GM23338 (cell line): Measurements from ENCODE around the gene AHCYL1. TPM values are rescaled to one million over a fixed set of nuclear protein-coding genes. Genes with fewer than 3 reads are reported as not detected.

Source experiments
- ATAC-seq: fragments of 200-7000 bp; cut with Tn5 transposase; 3 replicates; pipeline ENCODE4 v1.9.1; 2020
- DNase-seq: peaks from one replicate; pipeline ENCODE4 v3.0.0-alpha.2; 2015; ENCODE audit warnings: low spot score
- H2AFZ ChIP-seq: fragments of 200-600 bp; sonication (generic); 2 replicates; pipeline ENCODE4 v1.8.0; 2016; ENCODE audit warnings: antibody characterized with exemption, mild to moderate bottlenecking, moderate library complexity
- H3F3A ChIP-seq: fragments of 200-600 bp; sonication (generic); replicated peaks from 2 replicates; pipeline ENCODE4 v1.8.0; 2017; ENCODE audit warnings: antibody characterized with exemption, mixed run types, low read depth
- H3K27ac ChIP-seq: fragments of 200-600 bp; sonication (generic); 2 replicates; pipeline ENCODE4 v1.6.1; 2016; ENCODE audit warnings: low read depth
- H3K27me3 ChIP-seq: fragments of 200-600 bp; sonication (generic); 2 replicates; pipeline ENCODE4 v1.8.0; 2016; ENCODE audit warnings: mild to moderate bottlenecking, mixed run types, moderate library complexity; ENCODE audit not compliant: insufficient read depth
- H3K36me3 ChIP-seq: fragments of 200-600 bp; sonication (generic); 2 replicates; pipeline ENCODE4 v1.8.0; 2016; ENCODE audit warnings: mild to moderate bottlenecking; ENCODE audit not compliant: insufficient read depth
- H3K4me1 ChIP-seq: fragments of 200-600 bp; sonication (generic); 2 replicates; pipeline ENCODE4 v1.8.0; 2016; ENCODE audit warnings: mild to moderate bottlenecking, moderate library complexity; ENCODE audit not compliant: insufficient read depth
- H3K4me2 ChIP-seq: fragments of 200-600 bp; sonication (generic); 2 replicates; pipeline ENCODE4 v1.7.1; 2017; ENCODE audit warnings: mixed run types
- H3K4me3 ChIP-seq: fragments of 200-600 bp; sonication (generic); 2 replicates; pipeline ENCODE4 v1.6.1; 2016; ENCODE audit warnings: mixed run types
- H3K79me2 ChIP-seq: fragments of 200-600 bp; sonication (generic); replicated peaks from 2 replicates; pipeline ENCODE4 v1.8.0; 2017; ENCODE audit warnings: mild to moderate bottlenecking; ENCODE audit not compliant: insufficient read depth
- H3K9me2 ChIP-seq: fragments of 200-600 bp; sonication (generic); 2 replicates; pipeline ENCODE4 v1.8.0; 2017; ENCODE audit not compliant: insufficient read depth
- H4K20me1 ChIP-seq: fragments of 200-600 bp; sonication (generic); replicated peaks from 2 replicates; pipeline ENCODE4 v1.8.0; 2017; ENCODE audit warnings: mild to moderate bottlenecking; ENCODE audit not compliant: insufficient read depth
- H3K27ac Mint-ChIP-seq: 2 replicates; pipeline ENCODE4 v1.8.0; 2020; ENCODE audit warnings: inconsistent platforms, mild to moderate bottlenecking, moderate library complexity, mixed read lengths
- H3K27me3 Mint-ChIP-seq: 3 replicates; pipeline ENCODE4 v1.8.0; 2022; ENCODE audit warnings: low read depth, mild to moderate bottlenecking, moderate library complexity, mixed read lengths, inconsistent platforms; ENCODE audit not compliant: insufficient read depth, poor library complexity
- H3K36me3 Mint-ChIP-seq: 3 replicates; pipeline ENCODE4 v1.8.0; 2021; ENCODE audit warnings: low read depth, mild to moderate bottlenecking, inconsistent platforms, moderate library complexity, mixed read lengths
- H3K4me1 Mint-ChIP-seq: 3 replicates; pipeline ENCODE4 v1.8.0; 2020; ENCODE audit warnings: mild to moderate bottlenecking, inconsistent platforms, mixed read lengths
- H3K4me3 Mint-ChIP-seq: 3 replicates; pipeline ENCODE4 v1.8.0; 2021; ENCODE audit warnings: moderate library complexity, mild to moderate bottlenecking, inconsistent platforms, mixed read lengths
- H3K9me3 Mint-ChIP-seq: 3 replicates; pipeline ENCODE4 v1.8.0; 2020; ENCODE audit warnings: moderate library complexity, mild to moderate bottlenecking, inconsistent platforms, mixed read lengths
- EZH2 ChIP-seq: fragments of 200-600 bp; sonication (generic); IDR thresholded peaks from one replicate; pipeline ENCODE4 v1.8.0; 2017; ENCODE audit warnings: antibody characterized with exemption, mild to moderate bottlenecking, low read depth; ENCODE audit not compliant: unreplicated experiment
- EZH2phosphoT487 ChIP-seq: fragments of 200-600 bp; sonication (generic); IDR thresholded peaks from one replicate; pipeline ENCODE4 v1.8.1; 2018; ENCODE audit warnings: antibody characterized with exemption; ENCODE audit not compliant: unreplicated experiment
- JUNB ChIP-seq: IDR thresholded peaks from one replicate; pipeline ENCODE4 v1.6.1; 2016; ENCODE audit warnings: antibody characterized with exemption; ENCODE audit not compliant: unreplicated experiment
- NANOG ChIP-seq: IDR thresholded peaks from 2 replicates; pipeline ENCODE4 v1.6.1; 2016; ENCODE audit warnings: antibody characterized with exemption, borderline replicate concordance
- POLR2AphosphoS5 ChIP-seq: IDR thresholded peaks from 2 replicates; pipeline ENCODE4 v1.6.1; 2016; ENCODE audit warnings: antibody characterized with exemption, low read depth
- ZNF114 ChIP-seq: fragments of 250-450 bp; sonication (Bioruptor Pico); IDR thresholded peaks from 2 replicates; pipeline ENCODE4 v1.5.0; 2020; ENCODE audit warnings: mild to moderate bottlenecking, moderate library complexity
- ZNF331 ChIP-seq: fragments of 250-450 bp; sonication (Bioruptor Pico); IDR thresholded peaks from 2 replicates; pipeline ENCODE4 v1.5.0; 2020; ENCODE audit warnings: low read depth, mild to moderate bottlenecking, moderate library complexity
- polyA plus RNA-seq: library from polyadenylated mRNA; unstranded; fragments of >200 nt; fragmentation: Nextera tagmentation; extraction: Ambion mirVana; gene quantifications from 2 replicates; pipeline ENCODE4 v1.2.1, GENCODE V29; 2016
- total RNA-seq: library from RNA; depleted of rRNA; stranded (reverse); fragments of >200 nt; shearing (Covaris generic); gene quantifications from 2 replicates; pipeline ENCODE4 v1.2.3, GENCODE V29; 2014
- TF ChIP-seq, protein P1 (sequence below): fragments of 250-450 bp; sonication (Bioruptor Pico); IDR thresholded peaks from 2 replicates; pipeline ENCODE4 v1.5.0; 2020; ENCODE audit warnings: mild to moderate bottlenecking, moderate library complexity

Gene AHCYL1
- total and polyA plus RNA-seq, 2 experiments from 2014 or later = 63.3 to 70.0 TPM

DNA sequence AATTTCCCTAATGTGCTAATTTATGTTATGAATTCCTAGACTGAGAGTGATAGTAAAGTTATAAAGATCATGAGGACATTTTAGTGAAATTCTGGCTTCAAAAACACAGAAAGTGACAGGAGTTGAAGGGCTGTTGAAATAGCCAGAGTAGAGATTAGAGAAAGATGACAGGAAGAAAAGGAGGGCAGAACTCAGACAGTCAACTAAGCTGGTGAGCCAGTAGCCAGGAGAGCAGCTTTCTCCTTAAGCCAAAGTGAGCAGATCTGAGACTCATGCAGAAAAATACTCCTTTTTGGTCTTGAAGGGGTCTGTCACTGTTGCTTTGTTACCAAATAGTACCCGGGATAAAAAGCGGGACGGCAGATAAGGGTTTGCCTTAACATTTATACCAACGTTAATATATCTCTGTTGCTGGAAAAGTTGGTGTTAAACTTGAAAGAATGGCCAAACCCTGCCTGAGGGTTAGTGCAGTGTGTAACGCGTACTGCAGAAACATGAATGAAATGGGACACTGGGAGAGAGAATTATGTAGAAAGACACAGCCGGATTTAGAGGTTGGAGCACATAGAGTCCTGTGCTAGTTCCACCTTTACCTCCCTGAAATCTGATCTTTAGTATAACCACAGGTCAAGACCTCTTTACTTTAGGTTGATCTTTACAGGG is 12.8 kb downstream of the AHCYL1 start:
- Histone ChIP-seq H3F3A (no peaks in the 10 kb centered on the region), H4K20me1 (peaks cover 34% of the 10 kb centered on the region), H2AFZ (no peak overlapping the region), H3K4me2 (no peak overlapping the region), H3K27me3 (no peaks in the 10 kb centered on the region), H3K4me3 (no peak overlapping the region), H3K79me2 (peaks cover 85% of the 10 kb centered on the region), H3K27ac (no peak overlapping the region; the same call in 1 of the 2 replicates), H3K4me1 (peaks cover 5% of the 10 kb centered on the region; the same call in 1 of the 2 replicates), H3K36me3 (no peaks in the 10 kb centered on the region), H3K9me2 (no peaks in the 10 kb centered on the region)
- TF ChIP-seq, protein P1, sequence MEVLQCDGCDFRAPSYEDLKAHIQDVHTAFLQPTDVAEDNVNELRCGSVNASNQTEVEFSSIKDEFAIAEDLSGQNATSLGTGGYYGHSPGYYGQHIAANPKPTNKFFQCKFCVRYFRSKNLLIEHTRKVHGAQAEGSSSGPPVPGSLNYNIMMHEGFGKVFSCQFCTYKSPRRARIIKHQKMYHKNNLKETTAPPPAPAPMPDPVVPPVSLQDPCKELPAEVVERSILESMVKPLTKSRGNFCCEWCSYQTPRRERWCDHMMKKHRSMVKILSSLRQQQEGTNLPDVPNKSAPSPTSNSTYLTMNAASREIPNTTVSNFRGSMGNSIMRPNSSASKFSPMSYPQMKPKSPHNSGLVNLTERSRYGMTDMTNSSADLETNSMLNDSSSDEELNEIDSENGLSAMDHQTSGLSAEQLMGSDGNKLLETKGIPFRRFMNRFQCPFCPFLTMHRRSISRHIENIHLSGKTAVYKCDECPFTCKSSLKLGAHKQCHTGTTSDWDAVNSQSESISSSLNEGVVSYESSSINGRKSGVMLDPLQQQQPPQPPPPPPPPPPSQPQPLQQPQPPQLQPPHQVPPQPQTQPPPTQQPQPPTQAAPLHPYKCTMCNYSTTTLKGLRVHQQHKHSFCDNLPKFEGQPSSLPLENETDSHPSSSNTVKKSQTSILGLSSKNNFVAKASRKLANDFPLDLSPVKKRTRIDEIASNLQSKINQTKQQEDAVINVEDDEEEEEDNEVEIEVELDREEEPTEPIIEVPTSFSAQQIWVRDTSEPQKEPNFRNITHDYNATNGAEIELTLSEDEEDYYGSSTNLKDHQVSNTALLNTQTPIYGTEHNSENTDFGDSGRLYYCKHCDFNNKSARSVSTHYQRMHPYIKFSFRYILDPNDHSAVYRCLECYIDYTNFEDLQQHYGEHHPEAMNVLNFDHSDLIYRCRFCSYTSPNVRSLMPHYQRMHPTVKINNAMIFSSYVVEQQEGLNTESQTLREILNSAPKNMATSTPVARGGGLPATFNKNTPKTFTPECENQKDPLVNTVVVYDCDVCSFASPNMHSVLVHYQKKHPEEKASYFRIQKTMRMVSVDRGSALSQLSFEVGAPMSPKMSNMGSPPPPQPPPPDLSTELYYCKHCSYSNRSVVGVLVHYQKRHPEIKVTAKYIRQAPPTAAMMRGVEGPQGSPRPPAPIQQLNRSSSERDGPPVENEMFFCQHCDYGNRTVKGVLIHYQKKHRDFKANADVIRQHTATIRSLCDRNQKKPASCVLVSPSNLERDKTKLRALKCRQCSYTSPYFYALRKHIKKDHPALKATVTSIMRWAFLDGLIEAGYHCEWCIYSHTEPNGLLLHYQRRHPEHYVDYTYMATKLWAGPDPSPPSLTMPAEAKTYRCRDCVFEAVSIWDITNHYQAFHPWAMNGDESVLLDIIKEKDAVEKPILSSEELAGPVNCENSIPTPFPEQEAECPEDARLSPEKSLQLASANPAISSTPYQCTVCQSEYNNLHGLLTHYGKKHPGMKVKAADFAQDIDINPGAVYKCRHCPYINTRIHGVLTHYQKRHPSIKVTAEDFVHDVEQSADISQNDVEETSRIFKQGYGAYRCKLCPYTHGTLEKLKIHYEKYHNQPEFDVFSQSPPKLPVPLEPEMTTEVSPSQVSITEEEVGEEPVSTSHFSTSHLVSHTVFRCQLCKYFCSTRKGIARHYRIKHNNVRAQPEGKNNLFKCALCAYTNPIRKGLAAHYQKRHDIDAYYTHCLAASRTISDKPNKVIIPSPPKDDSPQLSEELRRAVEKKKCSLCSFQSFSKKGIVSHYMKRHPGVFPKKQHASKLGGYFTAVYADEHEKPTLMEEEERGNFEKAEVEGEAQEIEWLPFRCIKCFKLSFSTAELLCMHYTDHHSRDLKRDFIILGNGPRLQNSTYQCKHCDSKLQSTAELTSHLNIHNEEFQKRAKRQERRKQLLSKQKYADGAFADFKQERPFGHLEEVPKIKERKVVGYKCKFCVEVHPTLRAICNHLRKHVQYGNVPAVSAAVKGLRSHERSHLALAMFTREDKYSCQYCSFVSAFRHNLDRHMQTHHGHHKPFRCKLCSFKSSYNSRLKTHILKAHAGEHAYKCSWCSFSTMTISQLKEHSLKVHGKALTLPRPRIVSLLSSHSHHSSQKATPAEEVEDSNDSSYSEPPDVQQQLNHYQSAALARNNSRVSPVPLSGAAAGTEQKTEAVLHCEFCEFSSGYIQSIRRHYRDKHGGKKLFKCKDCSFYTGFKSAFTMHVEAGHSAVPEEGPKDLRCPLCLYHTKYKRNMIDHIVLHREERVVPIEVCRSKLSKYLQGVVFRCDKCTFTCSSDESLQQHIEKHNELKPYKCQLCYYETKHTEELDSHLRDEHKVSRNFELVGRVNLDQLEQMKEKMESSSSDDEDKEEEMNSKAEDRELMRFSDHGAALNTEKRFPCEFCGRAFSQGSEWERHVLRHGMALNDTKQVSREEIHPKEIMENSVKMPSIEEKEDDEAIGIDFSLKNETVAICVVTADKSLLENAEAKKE (CRISPR knock-in tag) = no peak
- DNase-seq (no peak), ATAC-seq (no peak)
- no peak overlapping the region for H3K27ac Mint-ChIP-seq
- peaks cover 6% of the 10 kb centered on the region; the same call in 2 of the 3 replicates for H3K4me1 Mint-ChIP-seq
- H3K27me3 Mint-ChIP-seq = peaks cover 6% of the 10 kb centered on the region
- no peak overlapping the region for H3K4me3 Mint-ChIP-seq
- no peaks in the 10 kb centered on the region for H3K9me3 Mint-ChIP-seq
- H3K36me3 Mint-ChIP-seq = peaks cover 5% of the 10 kb centered on the region; the same call in 1 of the 3 replicates

DNA sequence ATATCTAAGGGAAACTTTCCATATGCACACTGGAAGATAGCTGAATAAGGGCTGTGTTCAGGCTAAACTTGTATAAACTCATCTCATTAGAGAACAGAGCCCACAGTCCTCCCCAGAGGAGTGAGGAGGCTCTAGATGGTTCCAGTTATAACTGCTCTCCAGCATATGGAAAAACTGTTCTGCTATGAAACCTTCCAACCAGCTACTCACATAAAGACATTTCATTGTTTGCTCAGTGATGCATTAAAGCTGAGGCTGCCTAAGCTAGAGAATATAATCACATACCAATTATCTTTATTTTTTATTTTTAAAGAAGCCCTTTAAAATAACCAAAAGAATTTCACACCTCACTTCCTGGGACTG is 13.3 kb downstream of the AHCYL1 start:
- ATAC-seq (no peak), DNase-seq (no peak)
- H3K36me3 Mint-ChIP-seq = peaks cover 5% of the 10 kb centered on the region; the same call in 1 of the 3 replicates
- Histone ChIP-seq H3K27me3 (no peaks in the 10 kb centered on the region), H3K9me2 (no peaks in the 10 kb centered on the region), H3K79me2 (peaks cover 85% of the 10 kb centered on the region), H3K4me1 (peaks cover 10% of the 10 kb centered on the region; the same call in 1 of the 2 replicates), H3K27ac (no peak overlapping the region; the same call in 1 of the 2 replicates), H3K36me3 (no peaks in the 10 kb centered on the region), H4K20me1 (peaks cover 34% of the 10 kb centered on the region), H3K4me2 (no peak overlapping the region), H2AFZ (no peak overlapping the region), H3K4me3 (no peak overlapping the region), H3F3A (no peaks in the 10 kb centered on the region)
- peaks cover 6% of the 10 kb centered on the region for H3K27me3 Mint-ChIP-seq
- H3K9me3 Mint-ChIP-seq = no peaks in the 10 kb centered on the region
- H3K4me3 Mint-ChIP-seq = no peak overlapping the region
- H3K4me1 Mint-ChIP-seq = peaks cover 11% of the 10 kb centered on the region; the same call in 2 of the 3 replicates
- H3K27ac Mint-ChIP-seq = no peak overlapping the region
- no peak for TF ChIP-seq NANOG
- TF ChIP-seq POLR2AphosphoS5 = no peak
- no peak for TF ChIP-seq JUNB
- TF ChIP-seq ZNF331 (CRISPR knock-in tag) = no peak
- TF ChIP-seq EZH2phosphoT487 = no peak
- no peak for TF ChIP-seq ZNF114 (CRISPR knock-in tag)
- TF ChIP-seq EZH2 = no peak
